IPS-NIHi11 (cell line): ENCODE measurements around the gene RABAC1.
"Not testable (repeated sequence)": the region's sequence is repeated elsewhere in the genome, so short reads cannot be mapped to it uniquely, and the experiment has no call there.

Source experiments
- DNase-seq: peaks from one replicate; pipeline ENCODE4 v3.0.0; 2012; ENCODE audit warnings: mixed read lengths, low spot score

RABAC1 gene

DNA sequence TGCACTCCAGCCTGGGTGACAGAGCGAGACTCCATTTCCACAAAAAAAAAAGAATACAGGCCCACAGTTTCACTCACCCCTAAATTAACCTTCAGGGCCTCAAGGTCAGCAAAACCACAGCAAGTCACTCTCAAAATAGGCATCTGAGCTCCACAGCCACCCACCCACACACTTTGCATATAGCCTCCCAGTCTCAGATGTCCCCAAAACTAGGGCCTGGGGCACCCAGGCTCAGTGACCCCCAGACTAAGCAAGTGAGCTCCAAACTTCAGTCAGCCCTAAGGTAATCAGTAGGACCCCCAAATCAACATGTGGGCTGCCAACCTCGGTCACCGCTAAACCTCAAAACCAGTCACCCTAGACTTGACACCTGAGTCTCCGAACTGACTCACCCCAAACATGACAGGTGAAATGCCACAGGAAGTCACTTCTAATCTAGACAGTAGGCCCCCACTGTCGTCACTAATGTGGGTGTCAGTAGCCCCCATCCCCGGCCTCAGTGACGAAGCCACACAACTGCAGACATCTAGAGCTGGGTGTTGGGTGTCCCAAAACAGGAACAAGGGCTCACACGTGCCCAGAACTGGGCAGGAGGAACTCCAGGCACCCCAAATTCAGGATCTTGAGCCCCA is 13.9 kb downstream of the RABAC1 start:
- no peak for DNase-seq

DNA sequence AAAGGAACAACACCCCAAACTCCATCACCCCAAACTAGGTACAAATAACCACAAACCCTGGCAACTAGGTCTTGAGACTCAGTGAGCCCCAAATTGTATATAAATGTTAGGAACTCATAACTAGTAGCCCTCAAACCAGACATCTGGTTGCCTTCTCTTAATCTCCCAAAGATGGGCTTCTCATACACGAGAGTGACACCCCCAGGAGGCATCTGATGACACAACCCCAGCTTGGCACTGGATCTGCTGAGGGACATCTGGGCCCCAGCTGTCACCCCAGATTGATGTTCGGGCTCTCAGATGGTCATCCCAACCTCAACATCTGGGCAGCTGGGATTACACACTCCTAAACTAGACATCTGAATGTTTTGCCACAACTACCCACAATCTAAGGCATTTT is 14.8 kb downstream of the RABAC1 start:
- no peak for DNase-seq

DNA sequence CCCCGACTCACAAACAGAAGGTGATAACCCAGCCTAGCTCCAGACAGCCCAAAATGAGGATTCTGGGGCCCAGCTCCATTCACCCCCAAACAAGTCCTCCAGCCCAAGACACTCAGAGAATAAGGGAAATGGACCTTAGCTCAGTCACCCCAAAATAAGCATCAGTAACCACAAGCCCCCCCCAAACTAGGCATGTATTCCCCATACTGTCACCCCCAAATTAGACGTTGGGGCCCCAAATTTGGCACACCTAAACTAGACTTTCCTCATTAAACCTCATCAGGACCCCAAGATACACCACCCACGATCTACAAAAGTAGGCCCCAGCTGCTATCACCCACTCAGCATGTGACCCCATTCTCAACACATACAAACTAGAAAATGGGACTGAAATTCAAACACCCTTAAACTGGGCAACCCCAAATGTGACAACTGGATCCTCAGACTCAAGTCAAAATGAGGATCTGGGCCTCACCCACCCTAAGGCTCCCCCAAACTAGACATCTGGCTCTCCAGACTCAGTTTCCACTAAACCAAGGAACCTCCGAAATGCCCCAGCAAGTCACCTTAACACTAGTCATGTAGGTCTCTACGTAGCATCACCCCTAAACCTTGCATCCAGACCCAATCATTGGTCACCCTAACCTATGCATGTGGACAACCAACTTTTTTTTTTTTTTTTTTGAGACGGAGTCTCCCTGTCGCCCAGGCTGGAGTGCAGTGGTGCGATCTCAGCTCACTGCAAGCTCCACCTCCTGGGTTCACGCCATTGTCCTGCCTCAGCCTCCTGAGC is 17.5 kb downstream of the RABAC1 start:
- no peak for DNase-seq

DNA sequence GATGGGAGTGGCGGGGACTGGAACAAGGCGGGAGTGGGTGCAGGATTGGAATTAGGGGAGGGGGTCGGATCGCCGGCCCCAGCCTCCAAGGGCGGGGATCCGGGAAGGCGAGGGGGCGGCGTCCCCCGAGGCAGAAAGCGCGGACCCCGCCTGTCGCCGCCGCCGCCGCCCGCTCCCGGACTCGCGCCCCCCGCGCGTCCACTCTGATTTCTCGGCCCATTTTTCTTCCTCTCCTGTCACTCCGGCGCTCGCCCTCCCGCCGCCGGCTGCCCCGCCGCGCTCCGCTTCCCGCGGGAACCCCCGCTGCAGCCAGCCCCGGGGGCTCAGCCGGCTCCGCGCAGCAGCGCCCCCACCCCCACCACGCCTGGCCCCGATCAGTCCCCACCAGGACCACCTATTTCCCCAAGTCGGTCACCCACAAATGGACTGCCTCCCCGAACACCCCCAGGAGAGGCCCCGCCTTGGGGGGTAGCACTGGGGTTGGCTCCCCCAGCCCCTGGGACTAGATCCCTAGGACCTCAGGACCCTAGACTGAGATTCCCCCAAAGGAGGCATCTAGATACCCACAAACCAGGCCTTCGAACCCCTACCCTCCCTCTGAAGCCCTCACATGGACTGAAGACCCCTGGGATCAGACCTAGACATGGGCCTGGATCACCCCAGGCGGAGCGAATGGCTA is 18.3 kb downstream of the RABAC1 start:
- DNase-seq, result no peak

DNA sequence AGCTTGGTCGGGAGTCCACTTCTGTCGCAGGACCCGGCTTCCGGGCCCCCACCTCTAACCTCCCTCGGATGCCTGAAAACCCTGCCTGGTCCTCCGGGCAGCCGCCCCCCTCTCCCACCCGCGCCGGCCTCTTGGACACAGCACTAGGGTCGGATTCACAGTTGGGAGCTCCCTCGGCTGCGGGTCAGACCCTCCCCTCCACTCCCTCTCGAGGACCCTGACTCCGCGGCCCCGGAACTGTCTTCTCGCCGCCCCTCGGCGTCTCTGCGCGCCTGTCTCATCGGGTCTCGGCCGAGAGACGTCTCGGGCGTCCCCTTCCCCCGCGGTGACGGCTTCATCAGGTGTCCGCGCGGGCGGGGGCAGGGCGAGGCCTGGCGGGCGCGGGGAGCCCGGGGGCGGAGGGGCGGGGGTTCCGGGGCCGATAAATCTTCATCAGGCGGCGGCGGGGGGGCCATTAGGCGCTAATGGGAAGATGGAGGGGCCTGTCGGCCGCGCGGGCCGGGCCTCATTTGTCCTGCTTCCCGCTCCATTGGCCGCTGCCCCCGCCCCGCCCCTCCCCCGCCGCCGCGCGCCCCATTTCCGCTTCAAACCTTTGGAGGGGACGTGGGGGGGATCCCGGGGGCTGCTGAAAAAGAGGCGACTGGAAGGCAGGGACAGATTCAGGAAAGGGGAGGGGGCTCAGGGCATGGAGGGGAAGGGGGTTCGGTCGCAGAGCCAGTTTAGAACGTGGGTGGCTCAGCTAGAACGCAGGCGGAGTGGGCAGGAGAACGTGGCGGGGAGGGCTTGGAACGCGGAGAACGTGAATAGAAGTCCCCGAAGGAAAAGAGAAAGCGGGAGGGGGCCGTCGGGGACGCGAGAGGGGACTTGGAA is 19.0 kb downstream of the RABAC1 start:
- DNase-seq, result peak; percentile 73

DNA sequence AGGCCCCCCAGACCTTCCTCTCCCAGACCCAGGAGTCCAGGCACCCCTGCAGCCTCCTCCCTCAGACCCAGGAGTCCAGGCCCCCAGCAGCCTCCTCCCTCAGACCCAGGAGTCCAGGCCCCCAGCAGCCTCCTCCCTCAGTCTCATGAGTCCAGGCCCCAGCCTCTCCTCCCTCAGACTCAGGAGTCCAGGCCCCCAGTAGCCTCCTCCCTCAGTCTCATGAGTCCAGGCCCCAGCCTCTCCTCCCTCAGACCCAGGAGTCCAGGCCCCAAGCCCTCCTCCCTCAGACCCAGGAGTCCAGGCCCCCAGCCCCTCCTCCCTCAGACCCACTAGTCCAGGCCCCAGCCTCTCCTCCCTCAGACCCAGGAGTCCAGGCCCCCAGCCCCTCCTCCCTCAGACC is 19.9 kb downstream of the RABAC1 start:
- DNase-seq, result not testable (repeated sequence)

DNA sequence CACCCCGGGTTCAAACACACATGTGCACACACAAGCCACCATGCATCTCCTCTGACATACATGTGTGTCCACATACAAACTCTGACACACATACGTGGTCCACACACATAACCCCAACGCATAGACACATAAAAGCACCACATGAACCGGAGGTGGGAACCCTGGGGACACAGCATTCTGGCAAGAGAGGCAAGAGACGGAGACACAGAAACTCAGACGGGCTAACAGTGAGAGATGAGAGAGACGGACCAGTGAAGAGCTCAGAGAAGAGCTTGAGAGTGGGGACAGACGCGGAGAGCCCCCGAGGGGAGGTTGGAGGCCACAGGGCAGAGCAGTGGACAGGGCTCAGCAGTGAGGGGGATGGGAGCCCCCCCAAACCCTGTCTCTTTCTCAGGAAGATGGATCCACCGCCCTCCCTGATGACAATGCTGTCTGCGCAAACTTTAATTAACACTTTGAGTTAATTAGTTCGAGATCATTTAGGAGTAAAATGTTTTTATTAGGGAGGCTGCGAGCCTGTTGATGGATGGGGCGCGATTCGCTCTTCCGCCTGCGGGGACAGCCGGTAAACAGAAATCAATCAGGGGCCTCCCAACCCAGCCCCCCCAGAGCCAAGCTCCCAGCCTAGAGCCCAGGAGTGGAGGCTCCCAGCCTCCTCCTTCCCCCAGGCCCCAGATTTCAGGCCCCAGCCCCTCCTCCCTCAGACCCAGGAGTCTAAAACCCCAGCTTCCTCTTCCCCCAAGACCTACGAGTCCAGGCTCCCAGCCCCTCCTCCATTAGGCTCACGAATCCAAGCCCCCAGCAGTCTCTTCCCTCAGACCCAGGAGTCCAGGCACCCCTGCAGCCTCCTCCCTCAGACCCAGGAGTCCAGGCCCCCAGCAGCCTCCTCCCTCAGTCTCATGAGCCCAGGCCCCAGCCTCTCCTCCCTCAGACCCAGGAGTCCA is 21.3 kb downstream of the RABAC1 start:
- no peak for DNase-seq

DNA sequence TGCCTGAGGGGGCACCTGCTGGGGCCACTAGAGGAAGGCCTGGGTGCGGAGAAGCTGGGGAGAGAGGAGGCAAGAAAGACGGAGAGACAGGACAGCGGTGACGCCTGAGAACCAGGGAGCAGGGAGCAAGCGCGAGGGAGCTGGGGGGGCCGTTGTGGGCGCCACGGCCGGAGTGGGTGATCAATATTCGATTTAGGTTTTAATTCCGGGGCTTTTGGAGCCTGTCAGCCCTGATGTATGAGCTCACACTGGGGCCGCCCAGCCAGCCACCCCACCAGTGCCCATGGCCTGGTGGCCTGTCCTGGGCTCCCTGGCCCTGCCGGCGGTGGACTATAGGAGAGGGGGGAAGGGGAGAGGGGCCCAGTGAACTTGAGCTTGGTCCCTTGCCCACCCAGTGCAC is 22.2 kb downstream of the RABAC1 start:
- no peak for DNase-seq

DNA sequence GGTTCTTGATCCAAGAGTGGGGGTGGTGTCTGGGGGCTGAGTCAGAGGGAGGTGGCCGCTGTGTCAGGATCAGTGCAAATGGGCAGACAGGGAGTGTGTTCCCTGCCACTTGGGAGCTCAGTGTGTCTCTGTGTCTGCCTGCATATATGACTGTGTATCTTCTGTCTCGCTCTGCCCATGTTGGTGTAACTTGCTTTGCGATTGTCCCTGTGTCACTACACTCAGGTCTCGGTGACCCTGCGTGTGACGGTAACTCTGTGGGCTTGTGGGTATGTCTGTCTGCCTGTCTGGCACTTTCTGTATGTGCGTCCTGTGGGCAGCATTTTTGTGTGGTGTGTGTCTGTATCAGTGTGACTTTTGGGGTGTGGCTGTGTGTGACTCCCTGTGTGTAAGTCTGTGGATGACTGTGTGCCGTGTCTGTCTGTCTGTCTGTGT is 22.7 kb downstream of the RABAC1 start:
- DNase-seq, result no peak

DNA sequence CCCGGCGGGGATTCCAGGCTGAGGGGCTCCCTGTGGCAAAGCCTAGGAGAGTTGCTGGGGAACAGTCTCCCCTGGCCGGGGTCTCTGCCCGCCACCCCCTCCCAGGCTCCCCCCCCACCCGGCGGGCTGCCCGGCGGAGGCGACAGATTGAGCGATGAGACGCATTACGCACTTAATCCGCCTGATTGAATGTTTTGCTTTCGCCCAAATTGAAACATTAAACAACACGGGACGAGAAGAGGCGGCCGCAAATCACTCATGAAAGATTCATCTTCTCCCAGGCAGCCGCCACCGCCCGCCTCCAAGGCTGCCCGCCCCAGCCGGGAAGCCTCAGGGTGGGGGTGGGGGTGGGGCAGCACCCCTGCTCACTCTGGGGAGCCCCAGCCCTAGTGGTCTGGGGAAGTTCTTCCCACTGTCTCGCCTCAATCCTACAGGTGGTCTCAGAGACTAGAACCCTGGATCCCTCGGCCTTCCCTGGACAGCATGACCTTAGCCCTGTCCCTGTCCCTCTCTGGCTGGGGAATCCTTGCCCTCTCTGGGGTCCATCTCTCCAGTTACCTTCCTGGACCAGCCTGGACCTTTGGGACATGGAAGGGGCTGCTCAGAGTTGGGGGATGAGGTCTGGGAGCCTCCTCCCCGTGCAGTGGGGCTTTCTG is 23.2 kb downstream of the RABAC1 start:
- no peak for DNase-seq

DNA sequence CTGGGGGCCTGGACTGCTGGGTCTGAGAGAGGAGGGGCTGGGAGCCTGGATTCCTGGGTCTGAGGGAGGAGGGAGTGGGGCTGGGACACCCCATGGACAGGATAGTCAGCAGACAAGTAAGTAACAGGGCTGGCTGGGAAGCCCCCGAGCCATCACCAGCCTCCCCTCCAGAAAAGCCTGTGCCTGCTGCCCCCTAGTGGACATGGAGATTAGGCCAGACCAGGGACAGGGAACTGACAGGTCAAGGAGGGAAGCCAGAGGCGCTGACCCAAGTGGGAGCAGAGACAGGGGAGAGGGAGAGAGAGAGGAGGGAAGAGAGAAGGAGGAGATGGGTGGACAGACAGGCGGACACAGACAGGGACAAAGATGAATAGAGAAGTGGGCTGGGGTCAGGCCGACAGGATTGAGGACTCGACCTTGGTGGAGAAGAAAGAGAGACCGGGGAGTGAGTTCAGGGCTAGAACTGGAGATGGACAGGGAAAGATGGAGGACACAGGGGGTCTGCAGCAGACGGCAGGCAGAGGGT is 24.2 kb downstream of the RABAC1 start:
- DNase-seq, result peak; percentile 88

DNA sequence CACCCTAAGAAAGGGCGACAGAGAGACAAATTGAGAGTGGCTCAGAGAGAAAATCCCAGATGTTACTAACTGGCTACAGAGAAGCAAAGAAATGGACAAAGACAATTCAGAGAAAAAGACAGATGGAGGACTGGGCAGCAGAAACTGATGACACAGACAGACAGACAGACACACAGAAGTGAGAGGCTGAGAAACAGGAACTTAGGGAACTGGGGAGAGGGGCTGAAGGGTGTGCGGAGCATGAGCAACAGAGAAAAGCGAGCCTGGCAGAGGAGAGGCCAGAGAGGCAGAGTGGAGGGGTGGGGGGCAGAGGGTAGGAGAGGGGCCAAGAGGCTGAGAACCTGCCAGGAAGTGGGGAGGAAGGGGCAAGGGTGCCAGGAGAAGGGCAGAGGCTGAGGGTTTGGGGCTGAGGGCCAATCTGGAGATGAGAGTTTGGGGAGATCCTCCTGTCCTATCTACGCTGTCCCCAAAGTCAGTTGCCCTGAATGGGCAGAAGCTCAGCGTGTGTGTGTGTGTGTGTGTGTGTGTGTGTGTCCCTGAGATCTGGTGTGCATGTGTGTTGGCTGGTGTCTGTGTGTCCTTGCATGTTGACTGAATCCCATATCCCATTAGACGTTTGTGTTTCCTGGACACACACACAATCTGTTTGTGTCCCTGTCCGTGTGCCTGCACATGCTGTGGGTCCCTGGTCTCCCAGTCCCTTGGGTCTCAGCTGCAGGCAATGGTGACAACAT is 25.3 kb downstream of the RABAC1 start:
- DNase-seq, result no peak

DNA sequence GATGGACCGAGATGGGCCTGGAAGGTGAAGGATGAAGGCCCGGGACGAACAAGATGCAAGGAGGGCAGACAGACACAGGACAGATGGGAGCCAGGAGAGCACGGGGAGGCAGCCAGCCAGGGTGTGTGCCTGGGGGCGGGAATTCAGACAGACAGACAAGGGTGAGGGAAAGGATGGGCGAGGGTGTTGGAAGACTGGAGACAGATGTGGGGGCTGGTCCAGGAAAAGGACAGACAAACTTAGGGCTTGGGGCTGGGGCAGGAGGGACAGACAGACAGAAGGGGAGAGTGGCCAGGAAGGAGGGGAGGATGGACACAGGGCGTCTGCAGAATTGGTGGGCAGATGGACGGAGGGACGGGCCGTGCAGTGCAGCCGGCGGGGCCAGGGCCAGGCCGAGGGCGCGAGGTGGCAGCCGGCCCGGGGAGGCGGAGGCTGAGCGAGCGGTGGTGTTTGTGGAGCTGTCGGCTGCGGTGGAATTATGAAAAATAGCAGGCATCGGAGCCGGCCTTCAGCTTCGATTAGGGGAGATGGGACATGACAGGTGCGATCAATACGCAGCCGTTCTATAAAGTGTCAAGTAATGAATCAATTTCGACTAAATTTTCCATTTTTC is 26.3 kb downstream of the RABAC1 start:
- no peak for DNase-seq

DNA sequence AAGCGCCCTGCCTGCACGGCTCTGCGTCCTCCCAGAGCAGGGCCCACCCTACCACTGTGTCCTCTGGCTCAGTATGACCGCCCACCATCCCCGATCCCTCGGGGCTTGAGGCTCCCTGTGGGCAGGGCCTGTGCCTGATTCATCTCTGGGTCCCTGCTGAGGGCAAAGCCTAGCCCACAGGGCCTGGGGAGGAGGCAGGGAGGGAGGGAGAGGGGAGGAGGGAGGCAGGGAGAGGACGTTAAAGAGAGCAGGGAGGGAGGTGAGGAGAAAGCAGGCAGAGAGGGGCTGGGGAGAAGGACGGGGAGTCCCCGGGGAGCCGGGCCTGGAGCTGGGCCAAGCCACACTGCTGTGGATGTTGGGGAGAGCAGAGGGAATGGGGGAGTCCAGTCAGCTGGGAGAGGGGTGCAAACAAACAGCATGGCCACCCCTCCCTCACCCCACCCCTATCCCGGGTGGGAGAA is 26.8 kb downstream of the RABAC1 start:
- no peak for DNase-seq

DNA sequence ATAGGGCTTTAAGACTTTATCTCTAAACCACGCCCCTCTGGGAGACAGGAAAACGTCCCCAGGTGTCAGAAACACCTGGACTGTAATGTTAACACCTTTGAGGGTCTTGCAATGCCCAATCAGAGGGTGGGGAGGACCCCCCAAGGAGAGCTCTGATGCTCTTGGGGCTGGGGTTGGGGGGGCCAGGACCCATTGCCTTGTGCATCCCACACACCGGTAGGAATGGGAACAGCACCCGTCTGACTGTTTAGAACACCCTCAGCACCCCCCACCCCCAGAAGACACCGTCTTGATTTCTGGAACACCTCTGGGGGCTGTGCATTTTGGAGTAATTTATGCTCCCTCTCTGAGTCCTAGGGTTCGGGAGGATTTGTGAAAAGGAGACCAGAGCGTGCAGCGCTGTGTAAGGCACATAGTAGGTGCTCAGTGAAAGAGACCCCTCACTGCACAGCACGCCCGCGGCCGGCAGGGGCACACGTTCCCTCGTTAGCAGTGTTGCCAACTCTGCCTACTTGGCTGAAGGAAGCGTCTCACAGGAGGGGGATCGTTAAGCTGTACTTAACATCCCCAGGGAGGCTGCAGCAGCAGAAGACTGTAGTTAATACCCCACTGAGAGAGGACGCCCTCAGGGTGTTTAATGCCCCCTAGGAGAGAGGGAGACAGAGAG is 28.1 kb downstream of the RABAC1 start:
- peak; percentile 62 for DNase-seq

DNA sequence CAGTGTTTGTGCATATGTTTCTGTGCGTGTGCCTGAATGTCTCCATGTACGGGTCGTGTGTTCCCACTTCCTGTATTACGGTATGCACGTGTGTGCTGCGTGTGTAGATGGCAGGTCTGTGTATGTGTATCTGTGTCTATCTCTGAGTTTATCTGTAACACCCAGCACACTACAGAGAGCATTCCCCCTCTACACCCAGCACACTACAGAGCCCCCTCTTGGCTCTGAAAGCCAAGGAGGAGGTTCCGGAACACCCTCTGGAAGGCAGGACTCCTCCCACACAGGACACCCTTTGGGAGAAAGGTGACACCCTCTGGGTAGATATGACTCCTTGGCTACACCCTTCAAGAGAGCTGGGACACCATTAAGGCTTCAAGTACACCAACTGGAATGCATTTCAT is 28.8 kb downstream of the RABAC1 start:
- DNase-seq, result no peak

DNA sequence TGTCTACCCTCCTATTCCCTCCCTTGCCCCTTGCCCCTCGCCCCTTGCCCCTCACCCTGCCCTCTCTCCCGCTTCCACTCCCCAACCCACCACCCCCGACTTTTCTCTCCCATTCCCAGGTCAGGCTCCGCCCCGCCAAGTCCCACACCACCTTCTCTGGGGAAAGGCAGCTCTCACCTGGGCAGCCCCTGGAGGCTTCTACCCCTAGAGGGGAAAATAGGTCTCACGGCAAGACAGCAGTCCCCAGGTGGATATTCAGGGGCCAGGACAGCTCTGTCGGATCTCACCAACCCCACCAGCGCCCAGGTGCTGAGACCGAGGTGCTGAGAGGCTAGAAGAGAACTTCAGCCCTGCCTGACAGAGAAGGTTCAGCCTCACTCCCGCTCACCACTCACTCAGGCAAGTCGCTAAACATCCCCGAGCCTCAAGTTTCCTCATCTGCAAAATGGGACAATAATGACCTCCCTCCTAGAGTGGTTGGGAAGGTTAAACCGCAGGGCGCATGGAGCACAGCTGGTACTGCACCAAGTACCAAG is 29.5 kb downstream of the RABAC1 start:
- no peak for DNase-seq
